ENCODE results near the gene RNF39. TPM values are rescaled to one million over a fixed set of nuclear protein-coding genes. Genes with fewer than 3 reads are reported as not detected.

The RNF39 gene
- total and polyA plus RNA-seq, 2 of the 13 experiments (the other 11 are each of a cell fraction or from before 2014, with no cell fraction given), result 0.13 to 1.8 TPM

DNA sequence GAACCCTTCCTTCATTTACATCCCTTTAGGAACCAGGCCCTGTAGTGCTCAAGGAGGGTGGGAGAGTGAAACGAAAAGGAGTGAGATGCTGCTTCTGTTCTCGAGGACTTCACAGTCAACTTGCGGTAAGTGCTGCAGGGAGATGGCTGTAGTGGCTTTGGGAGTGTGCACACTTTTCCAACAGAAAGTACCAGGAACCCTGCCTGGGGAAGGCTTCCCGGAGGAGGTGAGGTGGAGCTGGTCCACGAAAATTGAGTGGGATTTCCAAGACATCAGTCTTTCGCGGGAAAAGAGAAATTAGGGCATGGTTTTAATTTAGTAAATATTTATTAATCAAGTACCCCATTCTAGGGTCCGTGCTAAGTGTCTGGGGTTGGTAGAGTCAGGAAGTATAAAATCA lies 24.6 kb upstream of the RNF39 start:
- H2AFZ ChIP-seq (ENCODE audit: low read length), result no peak overlapping the region
- in situ Hi-C loops (cut with HindIII; ENCODE audit: extremely low pct_ligation_motif_present, low pct_unique_long_range_greater_than_20kb), result loop anchor here (5.0 kb wide), 1 partner anchor 72 kb away; no protein-coding TSS in a partner anchor
- POLR2A ChIA-PET, result interaction anchor here (1.6 kb wide), 1 partner anchor 39 kb away, joined by 4 read pairs; the partner anchor contains the start of gene POLR1H

More for the DNA sequence above, 24.6 kb upstream of the RNF39 start:
- ATAC-seq (no peak), DNase-seq (ENCODE audit: low spot score) (no peak), FAIRE-seq (no peak)
- Histone ChIP-seq H3K4me1 (ENCODE audit: insufficient read depth, low read length) (peaks cover 86% of the 10 kb centered on the region), H3K4me2 (ENCODE audit: low read depth, low read length) (peak overlapping the region; percentile 96), H4K20me1 (ENCODE audit: insufficient read depth, low read length) (no peaks in the 10 kb centered on the region), H3K36me3 (replicated peaks in 1 of 2; ENCODE audit: control insufficient read depth in 1 of 2, insufficient read depth in 2 of 2, low read length in 2 of 2) (no peaks in the 10 kb centered on the region), H3K27ac (ENCODE audit: extremely low read length, insufficient read depth, low read length) (peak overlapping the region; percentile 79), H3K9ac (ENCODE audit: insufficient read depth, low read depth, low read length) (peak overlapping the region; percentile 79; the same call in 1 of the 2 replicates), H3K79me2 (ENCODE audit: insufficient read depth, low read length) (peaks cover 9% of the 10 kb centered on the region), H3K4me3 (replicated peaks in 1 of 3; ENCODE audit: insufficient read depth in 1 of 3, low read depth in 2 of 3, low read length in 3 of 3) (peak overlapping the region; percentile 63 to 77 (median 71); a peak in 4 of 6 replicates), H3K9me3 (ENCODE audit: low read length) (no peaks in the 10 kb centered on the region), H3K27me3 (ENCODE audit: control insufficient read depth in 1 of 2, insufficient read depth in 2 of 2, low read length in 2 of 2) (no peaks in the 10 kb centered on the region; a peak in 1 of 5 replicates)
- WGBS (ENCODE audit: low lambda C conversion rate), result 56% methylated on average over 8 of the region's 8 CpGs
- TF ChIP-seq ZNF337 (CRISPR knock-in tag; IDR thresholded peaks at IDR 0.05; ENCODE audit: borderline replicate concordance, low read depth), result 0 out of 2 replicates have a peak, but pooled peaks have one; percentile 4
- peak; percentile 54; the same call in 1 of the 2 replicates for TF ChIP-seq EHMT2 (IDR thresholded peaks at IDR 0.05; ENCODE audit: borderline replicate concordance, low read depth, low read length)
- TF ChIP-seq ZMYM3 (CRISPR knock-in tag; IDR thresholded peaks at IDR 0.05), result peak; percentile 74
- 0 out of 2 replicates have a peak, but pooled peaks have one; percentile 9 for TF ChIP-seq TSC22D2 (CRISPR knock-in tag; IDR thresholded peaks at IDR 0.05; ENCODE audit: borderline replicate concordance)
- TF ChIP-seq ZNF547 (CRISPR knock-in tag; IDR thresholded peaks at IDR 0.05), result no peak
- TF ChIP-seq ZBTB46 (CRISPR knock-in tag; IDR thresholded peaks at IDR 0.05; ENCODE audit: borderline replicate concordance), result 0 out of 2 replicates have a peak, but pooled peaks have one; percentile 14
- 0 out of 2 replicates have a peak, but pooled peaks have one; percentile 6 for TF ChIP-seq KLF9 (CRISPR knock-in tag; IDR thresholded peaks at IDR 0.05; ENCODE audit: low read depth)
- TF ChIP-seq ISX (CRISPR knock-in tag; conservative IDR thresholded peaks at IDR 0.05), result no peak
- 0 out of 2 replicates have a peak, but pooled peaks have one; percentile 7 for TF ChIP-seq PRDM10 (CRISPR knock-in tag; IDR thresholded peaks at IDR 0.05; ENCODE audit: low read depth)
- peak; percentile 88 for TF ChIP-seq ZFP36 (IDR thresholded peaks at IDR 0.05; ENCODE audit: borderline replicate concordance, low read depth, low read length, partially characterized antibody)
- 0 out of 2 replicates have a peak, but pooled peaks have one; percentile 1 for TF ChIP-seq ZNF230 (CRISPR knock-in tag; IDR thresholded peaks at IDR 0.05)
- no TSS peak for BruUV-seq (replicated peaks)
- CTCF ChIA-PET (ENCODE audit: low intra/inter-chr PET ratio, low total read pairs), result no interaction called here
- intact Hi-C loops (cut with micrococcal nuclease; ENCODE audit: unreplicated experiment), result no loop called here

Measured in HepG2 (cell line).